GM12892 (cell line): Measurements from ENCODE around the gene ITPA.
A peak's percentile ranks its signal among the peaks of the same experiment; 100 is the strongest.
"Not testable (repeated sequence)": the region's sequence is repeated elsewhere in the genome, so short reads cannot be mapped to it uniquely, and the experiment has no call there.

Experiments
- DNase-seq: peaks from one replicate; pipeline ENCODE4 v3.0.0; 2011; ENCODE audit not compliant: insufficient read length
- FAIRE-seq: peaks from 2 replicates; lab custom pipeline; 2011; peaks lifted over from hg19 to GRCh38; lab: Jason Lieb, UNC
- POLR2A ChIP-seq: IDR thresholded peaks from 2 replicates; pipeline ENCODE4 v1.6.1; 2011; ENCODE audit warnings: low read depth, low read length, control low read depth
- POLR2AphosphoS5 ChIP-seq: IDR thresholded peaks from 2 replicates; pipeline ENCODE4 v1.6.1; 2011; ENCODE audit warnings: low read depth, low read length, control low read depth
- TAF1 ChIP-seq: IDR thresholded peaks from 2 replicates; pipeline ENCODE4 v1.6.1; 2011; ENCODE audit warnings: low read depth, mild to moderate bottlenecking, control low read depth, low read length, borderline replicate concordance

ITPA gene

GRCh38 chr20:3175270-3175669 is 34.0 kb upstream of the ITPA start:
- FAIRE-seq = no peak
- TF ChIP-seq TAF1 = no peak
- no peak for TF ChIP-seq POLR2AphosphoS5
- TF ChIP-seq POLR2A = no peak
- DNase-seq = no peak

- DNase-seq (no peak), FAIRE-seq (no peak)
- TF ChIP-seq POLR2A (no peak), TAF1 (no peak), POLR2AphosphoS5 (no peak)
Observed at GRCh38 chr20:3177746-3178485, 31.4 kb upstream of the ITPA start.

GRCh38 chr20:3180319-3180718 is 29.0 kb upstream of the ITPA start:
- no peak for TF ChIP-seq POLR2A
- no peak for TF ChIP-seq TAF1
- no peak for TF ChIP-seq POLR2AphosphoS5
- no peak for DNase-seq
- no peak for FAIRE-seq

- DNase-seq (no peak), FAIRE-seq (no peak)
- no peak for TF ChIP-seq POLR2AphosphoS5
- TF ChIP-seq TAF1 = no peak
- no peak for TF ChIP-seq POLR2A
Observed at GRCh38 chr20:3181270-3181669, 28.0 kb upstream of the ITPA start.

- not testable (repeated sequence) for FAIRE-seq, DNase-seq
Observed at GRCh38 chr20:3182429-3182828, 26.9 kb upstream of the ITPA start.

- no peak for TF ChIP-seq POLR2AphosphoS5
- no peak for TF ChIP-seq TAF1
- TF ChIP-seq POLR2A = no peak
- DNase-seq (no peak), FAIRE-seq (no peak)
Observed at GRCh38 chr20:3183896-3184612, 25.2 kb upstream of the ITPA start.

GRCh38 chr20:3187861-3188260 is 21.4 kb upstream of the ITPA start:
- FAIRE-seq, DNase-seq: not testable (repeated sequence)

- no peak for FAIRE-seq
- no peak for DNase-seq
- TF ChIP-seq POLR2A = no peak; the same call in 1 of the 2 replicates
- no peak for TF ChIP-seq TAF1
- TF ChIP-seq POLR2AphosphoS5 = no peak
Observed at GRCh38 chr20:3188823-3189413, 20.4 kb upstream of the ITPA start.

GRCh38 chr20:3189561-3190131 is 19.7 kb upstream of the ITPA start:
- DNase-seq (no peak), FAIRE-seq (no peak)
- TF ChIP-seq TAF1 = no peak
- no peak for TF ChIP-seq POLR2A
- no peak for TF ChIP-seq POLR2AphosphoS5

- peak; percentile 5 for DNase-seq
- FAIRE-seq = no peak
Observed at GRCh38 chr20:3190681-3191111, 18.6 kb upstream of the ITPA start.

GRCh38 chr20:3192226-3193015 is 16.9 kb upstream of the ITPA start:
- TF ChIP-seq POLR2A (no peak; the same call in 1 of the 2 replicates), POLR2AphosphoS5 (no peak), TAF1 (no peak)
- FAIRE-seq = no peak
- no peak for DNase-seq

More at GRCh38 chr20:3190681-3191111, 18.6 kb upstream of the ITPA start:
- TF ChIP-seq POLR2A (no peak), POLR2AphosphoS5 (no peak), TAF1 (no peak)
